GM23338 (cell line): ENCODE measurements around the gene UBAC2. TPM values are rescaled to one million over a fixed set of nuclear protein-coding genes. Genes with fewer than 3 reads are reported as not detected.
A peak's percentile ranks its signal among the peaks of the same experiment; 100 is the strongest.

ENCODE experiments used
- ATAC-seq: fragments of 200-7000 bp; cut with Tn5 transposase; 3 replicates; pipeline ENCODE4 v1.9.1; 2020
- DNase-seq: peaks from one replicate; pipeline ENCODE4 v3.0.0-alpha.2; 2015; ENCODE audit warnings: low spot score
- H2AFZ ChIP-seq: fragments of 200-600 bp; sonication (generic); 2 replicates; pipeline ENCODE4 v1.8.0; 2016; ENCODE audit warnings: antibody characterized with exemption, mild to moderate bottlenecking, moderate library complexity
- H3F3A ChIP-seq: fragments of 200-600 bp; sonication (generic); replicated peaks from 2 replicates; pipeline ENCODE4 v1.8.0; 2017; ENCODE audit warnings: antibody characterized with exemption, mixed run types, low read depth
- H3K27ac ChIP-seq: fragments of 200-600 bp; sonication (generic); 2 replicates; pipeline ENCODE4 v1.6.1; 2016; ENCODE audit warnings: low read depth
- H3K27me3 ChIP-seq: fragments of 200-600 bp; sonication (generic); 2 replicates; pipeline ENCODE4 v1.8.0; 2016; ENCODE audit warnings: mild to moderate bottlenecking, mixed run types, moderate library complexity; ENCODE audit not compliant: insufficient read depth
- H3K36me3 ChIP-seq: fragments of 200-600 bp; sonication (generic); 2 replicates; pipeline ENCODE4 v1.8.0; 2016; ENCODE audit warnings: mild to moderate bottlenecking; ENCODE audit not compliant: insufficient read depth
- H3K4me1 ChIP-seq: fragments of 200-600 bp; sonication (generic); 2 replicates; pipeline ENCODE4 v1.8.0; 2016; ENCODE audit warnings: mild to moderate bottlenecking, moderate library complexity; ENCODE audit not compliant: insufficient read depth
- H3K4me2 ChIP-seq: fragments of 200-600 bp; sonication (generic); 2 replicates; pipeline ENCODE4 v1.7.1; 2017; ENCODE audit warnings: mixed run types
- H3K4me3 ChIP-seq: fragments of 200-600 bp; sonication (generic); 2 replicates; pipeline ENCODE4 v1.6.1; 2016; ENCODE audit warnings: mixed run types
- H3K79me2 ChIP-seq: fragments of 200-600 bp; sonication (generic); replicated peaks from 2 replicates; pipeline ENCODE4 v1.8.0; 2017; ENCODE audit warnings: mild to moderate bottlenecking; ENCODE audit not compliant: insufficient read depth
- H3K9me2 ChIP-seq: fragments of 200-600 bp; sonication (generic); 2 replicates; pipeline ENCODE4 v1.8.0; 2017; ENCODE audit not compliant: insufficient read depth
- H4K20me1 ChIP-seq: fragments of 200-600 bp; sonication (generic); replicated peaks from 2 replicates; pipeline ENCODE4 v1.8.0; 2017; ENCODE audit warnings: mild to moderate bottlenecking; ENCODE audit not compliant: insufficient read depth
- H3K27ac Mint-ChIP-seq: 2 replicates; pipeline ENCODE4 v1.8.0; 2020; ENCODE audit warnings: inconsistent platforms, mild to moderate bottlenecking, moderate library complexity, mixed read lengths
- H3K27me3 Mint-ChIP-seq: 3 replicates; pipeline ENCODE4 v1.8.0; 2022; ENCODE audit warnings: low read depth, mild to moderate bottlenecking, moderate library complexity, mixed read lengths, inconsistent platforms; ENCODE audit not compliant: insufficient read depth, poor library complexity
- H3K36me3 Mint-ChIP-seq: 3 replicates; pipeline ENCODE4 v1.8.0; 2021; ENCODE audit warnings: low read depth, mild to moderate bottlenecking, inconsistent platforms, moderate library complexity, mixed read lengths
- H3K4me1 Mint-ChIP-seq: 3 replicates; pipeline ENCODE4 v1.8.0; 2020; ENCODE audit warnings: mild to moderate bottlenecking, inconsistent platforms, mixed read lengths
- H3K4me3 Mint-ChIP-seq: 3 replicates; pipeline ENCODE4 v1.8.0; 2021; ENCODE audit warnings: moderate library complexity, mild to moderate bottlenecking, inconsistent platforms, mixed read lengths
- H3K9me3 Mint-ChIP-seq: 3 replicates; pipeline ENCODE4 v1.8.0; 2020; ENCODE audit warnings: moderate library complexity, mild to moderate bottlenecking, inconsistent platforms, mixed read lengths
- CTCF ChIP-seq, 2 experiments: fragments of 200-600 bp in 1 of 2; sonication (generic) in 1 of 2; conservative IDR thresholded peaks; 2 replicates each; pipeline versions ENCODE4 v1.5.1 to v1.6.1; 2016 to 2017; ENCODE audit warnings: antibody characterized with exemption in 2 of 2, low read depth in 2 of 2, mild to moderate bottlenecking in 2 of 2, moderate library complexity in 1 of 2
- EZH2phosphoT487 ChIP-seq: fragments of 200-600 bp; sonication (generic); IDR thresholded peaks from one replicate; pipeline ENCODE4 v1.8.1; 2018; ENCODE audit warnings: antibody characterized with exemption; ENCODE audit not compliant: unreplicated experiment
- REST ChIP-seq: IDR thresholded peaks from one replicate; pipeline ENCODE4 v1.6.1; 2018; ENCODE audit warnings: antibody characterized with exemption; ENCODE audit not compliant: unreplicated experiment
- STAT1 ChIP-seq: IDR thresholded peaks from one replicate; pipeline ENCODE4 v1.6.1; 2016; ENCODE audit warnings: antibody characterized with exemption; ENCODE audit not compliant: unreplicated experiment
- polyA plus RNA-seq: library from polyadenylated mRNA; unstranded; fragments of >200 nt; fragmentation: Nextera tagmentation; extraction: Ambion mirVana; gene quantifications from 2 replicates; pipeline ENCODE4 v1.2.1, GENCODE V29; 2016
- total RNA-seq: library from RNA; depleted of rRNA; stranded (reverse); fragments of >200 nt; shearing (Covaris generic); gene quantifications from 2 replicates; pipeline ENCODE4 v1.2.3, GENCODE V29; 2014

UBAC2 gene
- total and polyA plus RNA-seq, 2 experiments from 2014 or later = 37.9 to 76.9 TPM

- H3K27ac ChIP-seq = no peak overlapping the region
- H3K27ac Mint-ChIP-seq = no peak overlapping the region
- H3K79me2 ChIP-seq = peaks cover 5% of the 10 kb centered on the region; the same call in 1 of the 2 replicates
- H3K4me1 ChIP-seq = no peaks in the 10 kb centered on the region
- H3K27me3 ChIP-seq = no peaks in the 10 kb centered on the region
- H3K9me2 ChIP-seq = no peaks in the 10 kb centered on the region
- H3K4me2 ChIP-seq = no peak overlapping the region
- H3K4me1 Mint-ChIP-seq = no peaks in the 10 kb centered on the region; the same call in 2 of the 3 replicates
- peak; percentile 41 for DNase-seq
- H3F3A ChIP-seq = peaks cover 3% of the 10 kb centered on the region; the same call in 1 of the 2 replicates
- H3K4me3 Mint-ChIP-seq = no peak overlapping the region
- no peak overlapping the region for H2AFZ ChIP-seq
- peaks cover 6% of the 10 kb centered on the region; the same call in 1 of the 2 replicates for H4K20me1 ChIP-seq
- H3K36me3 ChIP-seq = no peaks in the 10 kb centered on the region; the same call in 1 of the 2 replicates
- H3K27me3 Mint-ChIP-seq = no peaks in the 10 kb centered on the region
- H3K9me3 Mint-ChIP-seq = no peaks in the 10 kb centered on the region; the same call in 2 of the 3 replicates
- peaks cover 10% of the 10 kb centered on the region; the same call in 2 of the 3 replicates for H3K36me3 Mint-ChIP-seq
- peak; percentile 63 for ATAC-seq
- TF ChIP-seq STAT1 (no peak), CTCF (conservative IDR thresholded peaks at IDR 0.05; ENCODE audit: low read depth in 2 of 2) (peak; percentile 63 to 70)
- H3K4me3 ChIP-seq = no peak overlapping the region
These were observed 69.1 kb downstream of the UBAC2 start for GRCh38 chr13:99269627-99270241.

- H3K4me1 Mint-ChIP-seq = peaks cover 2% of the 10 kb centered on the region; the same call in 1 of the 3 replicates
- H3K4me3 Mint-ChIP-seq = no peak overlapping the region
- ATAC-seq (no peak), DNase-seq (no peak)
- no peaks in the 10 kb centered on the region for H3K4me1 ChIP-seq
- no peak overlapping the region for H3K4me3 ChIP-seq
- H3K27me3 ChIP-seq = no peaks in the 10 kb centered on the region
- H3K27ac ChIP-seq = no peak overlapping the region
- H3K36me3 ChIP-seq = no peaks in the 10 kb centered on the region; the same call in 1 of the 2 replicates
- H4K20me1 ChIP-seq = peaks cover 12% of the 10 kb centered on the region
- H3K27me3 Mint-ChIP-seq = no peaks in the 10 kb centered on the region
- H2AFZ ChIP-seq = no peak overlapping the region
- TF ChIP-seq EZH2phosphoT487 = no peak
- no peak for TF ChIP-seq REST
- peaks cover 10% of the 10 kb centered on the region; the same call in 2 of the 3 replicates for H3K36me3 Mint-ChIP-seq
- no peaks in the 10 kb centered on the region for H3F3A ChIP-seq
- H3K27ac Mint-ChIP-seq = no peak overlapping the region
- H3K4me2 ChIP-seq = no peak overlapping the region
- H3K9me2 ChIP-seq = no peaks in the 10 kb centered on the region
- H3K79me2 ChIP-seq = peaks cover 11% of the 10 kb centered on the region; the same call in 1 of the 2 replicates
- no peaks in the 10 kb centered on the region; the same call in 2 of the 3 replicates for H3K9me3 Mint-ChIP-seq
These were observed 69.9 kb downstream of the UBAC2 start for GRCh38 chr13:99270518-99270917.
